GM10266 (cell line): Measurements from ENCODE around the gene POLR2I.

Source experiments
- DNase-seq: peaks from one replicate; pipeline ENCODE4 v3.0.0; 2012; ENCODE audit errors: extremely low spot score
- CTCF ChIP-seq: IDR thresholded peaks from 2 replicates; pipeline ENCODE4 v1.5.1; 2012; ENCODE audit warnings: mild to moderate bottlenecking, low read depth; ENCODE audit not compliant: control insufficient read depth, insufficient read depth; ENCODE audit errors: missing control alignments

Gene POLR2I

DNA sequence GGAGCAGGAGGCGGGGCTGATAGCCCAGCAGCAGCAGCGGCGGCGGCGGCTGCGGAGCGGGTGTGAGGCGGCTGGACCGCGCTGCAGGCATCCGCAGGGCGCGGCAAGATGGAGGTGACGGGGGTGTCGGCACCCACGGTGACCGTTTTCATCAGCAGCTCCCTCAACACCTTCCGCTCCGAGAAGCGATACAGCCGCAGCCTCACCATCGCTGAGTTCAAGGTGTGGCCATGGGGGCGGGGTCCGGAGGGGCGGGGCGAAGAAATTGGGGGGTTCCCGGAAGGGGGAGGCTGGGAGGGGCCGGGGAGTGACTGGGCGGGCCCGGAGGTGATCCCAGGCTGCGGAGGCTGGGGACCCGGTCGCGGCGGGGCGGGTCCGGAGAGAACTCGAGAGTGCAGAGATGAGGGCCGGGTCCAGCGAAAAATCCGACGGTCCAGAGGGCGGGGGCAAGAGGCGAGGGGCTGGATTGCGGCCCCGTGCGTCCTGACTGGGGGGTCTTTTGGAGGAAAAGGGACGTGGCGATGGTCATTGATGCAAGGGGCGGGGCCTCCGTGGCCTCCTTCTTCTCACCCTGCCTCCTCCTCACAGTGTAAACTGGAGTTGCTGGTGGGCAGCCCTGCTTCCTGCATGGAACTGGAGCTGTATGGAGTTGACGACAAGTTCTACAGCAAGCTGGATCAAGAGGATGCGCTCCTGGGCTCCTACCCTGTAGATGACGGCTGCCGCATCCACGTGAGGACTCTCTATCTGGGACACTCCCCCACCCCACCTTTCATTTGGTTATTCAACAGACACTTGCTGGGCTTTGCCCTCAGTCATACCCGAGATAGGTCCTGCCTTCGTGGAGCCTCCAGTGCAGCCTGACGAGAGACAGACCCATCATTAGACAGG is 1.0 kb upstream of the POLR2I start, which contains the start of gene TBCB:
Gene TBCB, plus strand, starts transcription at position 16 of the 891 bp plus-strand sequence. Its CDS starts 93 bp downstream, at position 109.
- no peak for TF ChIP-seq CTCF
- peak; percentile 93 for DNase-seq

- no peak for TF ChIP-seq CTCF
- DNase-seq = no peak
These were observed 568 bp downstream of the POLR2I start for GRCh38 chr19:36113894-36114720.

GRCh38 chr19:36113425-36113824 is 1.2 kb downstream of the POLR2I start:
- TF ChIP-seq CTCF = no peak
- no peak for DNase-seq

- no peak for TF ChIP-seq CTCF
- DNase-seq = no peak
These were observed 2.0 kb downstream of the POLR2I start for GRCh38 chr19:36112678-36113077.

GRCh38 chr19:36111200-36111539 is 3.5 kb downstream of the POLR2I start:
- no peak for DNase-seq
- no peak for TF ChIP-seq CTCF

GRCh38 chr19:36110487-36111199 is 4.0 kb downstream of the POLR2I start, which contains the start of gene OVOL3:
Gene OVOL3 (plus strand): TSS chr19:36111143. CDS start chr19:36111203, 60 bp downstream.
- no peak for DNase-seq
- no peak for TF ChIP-seq CTCF
